Skin epidermis (tissue), 12 donors: ENCODE data around the gene ANKS4B.
"Not testable (repeated sequence)": the region's sequence is repeated elsewhere in the genome, so short reads cannot be mapped to it uniquely, and the experiment has no call there.

Experiments
- H3K27ac ChIP-seq, 21 experiments: fragments of 200-600 bp; sonication (generic) in 11 of 21; one replicate each; pipeline ENCODE4 v1.5.0; 2020; ENCODE audit warnings: mild to moderate bottlenecking in 3 of 21, inconsistent platforms in 2 of 21, moderate library complexity in 2 of 21
- H3K4me3 ChIP-seq, 7 experiments: fragments of 200-600 bp; sonication (generic) in 2 of 7; one replicate each; pipeline ENCODE4 v1.5.0; 2020; ENCODE audit warnings: inconsistent platforms in 2 of 7, mild to moderate bottlenecking in 2 of 7, moderate library complexity in 1 of 7

Gene ANKS4B

DNA sequence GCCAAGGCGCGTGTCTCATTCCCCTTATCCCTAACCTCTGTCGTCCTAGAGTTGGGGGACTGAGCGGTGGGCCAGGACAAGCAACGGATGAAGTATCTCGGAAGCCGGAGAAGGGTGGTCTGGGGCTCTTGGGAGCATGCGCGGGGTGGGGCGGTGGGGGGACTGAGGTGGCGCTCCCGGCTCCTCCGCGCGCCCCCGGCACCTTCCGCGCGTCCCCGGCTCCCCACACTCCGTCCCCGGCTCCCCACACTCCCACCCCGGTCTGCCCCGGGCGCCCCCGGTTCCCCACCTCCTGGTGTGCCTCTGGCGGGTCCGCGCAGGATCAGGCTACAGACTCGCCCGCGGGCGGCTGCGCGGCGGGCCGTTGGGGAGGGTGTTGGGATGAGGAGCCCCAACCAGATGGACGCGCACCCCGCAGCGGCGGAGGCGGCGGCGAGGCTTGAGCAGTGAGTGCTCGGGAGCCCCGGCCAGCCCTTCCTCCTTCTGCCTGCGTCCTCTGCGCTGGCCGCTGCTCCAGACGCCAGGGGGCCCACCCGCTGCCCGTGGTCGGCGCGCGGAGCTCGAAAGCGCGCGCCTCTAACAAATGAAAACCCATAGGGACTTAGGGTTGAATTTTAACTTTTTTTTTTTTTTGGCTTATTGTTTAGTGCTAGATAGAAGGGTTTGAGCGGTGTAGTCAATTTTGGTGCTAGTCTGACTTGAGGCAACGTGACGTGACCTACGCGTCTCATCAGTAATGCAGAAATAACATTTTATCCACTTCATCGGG is 50.2 kb downstream of the ANKS4B start:
- no peak overlapping the region for H3K27ac ChIP-seq
- peak overlapping the region in 6 of 7 experiments; percentile 7 to 34 (median 19) for H3K4me3 ChIP-seq

DNA sequence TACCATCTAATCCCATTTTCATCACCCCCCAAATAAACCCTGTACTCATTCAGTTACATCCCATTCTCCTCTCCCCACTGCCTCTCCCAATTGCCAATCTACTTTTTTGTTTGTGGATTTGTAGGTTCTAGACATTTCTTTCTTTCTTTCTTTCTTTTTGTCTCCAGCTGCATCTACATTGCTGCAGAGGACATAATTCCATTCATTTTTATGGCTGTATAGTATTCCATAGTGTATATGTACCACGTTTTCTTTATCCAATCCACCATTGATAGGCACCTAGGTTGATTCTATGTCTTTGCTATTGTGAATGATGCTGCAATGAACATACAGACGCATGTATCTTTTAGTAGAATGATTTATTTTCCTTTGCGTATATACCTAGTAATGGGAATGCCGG is 50.9 kb downstream of the ANKS4B start:
- no peak overlapping the region for H3K4me3 ChIP-seq
- H3K27ac ChIP-seq, result no peak overlapping the region

DNA sequence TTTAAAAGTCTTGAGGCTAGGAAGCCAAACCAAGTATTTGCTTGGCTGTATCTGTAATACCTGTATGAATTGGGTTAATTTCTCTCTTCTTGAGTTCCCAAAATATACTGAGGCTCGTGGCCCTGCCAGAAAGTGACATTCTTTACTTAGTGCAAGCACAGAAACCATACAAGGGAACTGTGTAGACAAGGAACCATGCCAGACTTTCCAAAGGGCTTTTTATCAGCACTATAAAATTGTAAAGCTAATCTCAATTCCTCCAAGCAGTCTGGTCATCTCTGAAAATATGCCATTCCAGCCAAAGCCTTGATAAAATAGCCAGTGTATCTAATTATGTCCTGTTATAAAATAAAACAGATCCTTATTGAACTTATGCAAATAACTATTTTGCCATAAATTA is 51.8 kb downstream of the ANKS4B start:
- no peak overlapping the region for H3K27ac ChIP-seq
- no peak overlapping the region for H3K4me3 ChIP-seq

DNA sequence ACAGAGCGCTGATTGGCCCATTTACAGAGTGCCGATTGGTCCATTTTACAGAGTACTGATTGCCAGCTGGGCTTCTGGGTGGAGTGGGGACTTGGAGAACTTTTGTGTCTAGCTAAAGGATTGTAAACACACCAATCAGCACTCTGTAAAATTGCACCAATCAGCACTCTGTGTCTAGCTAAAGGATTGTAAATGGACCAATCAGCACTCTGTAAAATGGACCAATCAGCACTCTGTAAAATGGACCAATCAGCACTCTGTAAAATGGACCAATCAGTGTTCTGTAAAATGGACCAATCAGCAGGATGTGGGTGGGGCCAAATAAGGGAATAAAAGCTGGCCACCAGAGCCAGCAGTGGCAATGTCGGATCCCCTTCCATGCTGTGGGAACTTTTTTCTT is 56.3 kb downstream of the ANKS4B start:
- H3K27ac ChIP-seq, H3K4me3 ChIP-seq: not testable (repeated sequence)

DNA sequence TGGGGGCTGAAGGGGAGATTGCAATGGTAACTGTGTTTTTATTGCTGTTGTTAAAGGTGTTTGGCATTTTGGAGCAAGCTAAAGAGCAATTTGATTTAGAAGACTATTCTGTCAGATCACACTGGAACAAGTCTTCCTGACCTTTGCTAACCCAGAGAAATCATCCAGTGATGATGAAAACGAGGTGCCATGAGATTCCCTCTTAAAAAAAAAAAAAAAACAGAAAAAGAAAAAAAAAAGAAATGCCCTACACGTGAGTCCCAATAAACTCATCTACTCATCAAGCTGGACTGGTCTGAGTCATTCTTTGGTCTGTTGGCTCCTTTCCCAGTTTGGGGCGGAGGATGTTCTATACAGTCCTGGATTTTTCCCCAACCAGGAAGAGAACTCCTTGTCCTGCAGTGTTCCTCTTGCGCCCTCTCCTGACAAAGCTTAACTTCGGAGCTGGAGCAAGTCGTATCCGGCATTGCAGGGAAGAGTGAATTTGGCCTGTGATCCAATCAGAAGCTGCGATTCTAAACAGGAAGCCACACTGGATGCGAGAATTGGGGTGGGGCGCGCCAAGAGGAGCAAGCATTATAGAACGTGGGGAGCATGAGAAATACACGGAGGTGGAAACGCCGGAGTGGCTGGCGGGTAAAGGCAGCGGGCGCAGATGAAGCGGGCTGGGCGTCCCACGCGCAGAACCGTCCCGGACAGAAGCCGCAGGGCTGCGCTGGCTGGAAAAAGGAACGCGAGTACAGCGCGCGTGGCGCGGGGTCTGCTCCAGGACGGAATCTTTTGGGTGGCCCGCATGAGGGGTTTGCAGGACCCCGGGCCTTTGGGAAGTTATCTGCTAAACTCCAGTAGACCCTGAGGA is 67.0 kb downstream of the ANKS4B start:
- Histone ChIP-seq H3K27ac (peak overlapping the region; percentile 54 to 91 (median 82)), H3K4me3 (peak overlapping the region; percentile 59 to 76 (median 67))

DNA sequence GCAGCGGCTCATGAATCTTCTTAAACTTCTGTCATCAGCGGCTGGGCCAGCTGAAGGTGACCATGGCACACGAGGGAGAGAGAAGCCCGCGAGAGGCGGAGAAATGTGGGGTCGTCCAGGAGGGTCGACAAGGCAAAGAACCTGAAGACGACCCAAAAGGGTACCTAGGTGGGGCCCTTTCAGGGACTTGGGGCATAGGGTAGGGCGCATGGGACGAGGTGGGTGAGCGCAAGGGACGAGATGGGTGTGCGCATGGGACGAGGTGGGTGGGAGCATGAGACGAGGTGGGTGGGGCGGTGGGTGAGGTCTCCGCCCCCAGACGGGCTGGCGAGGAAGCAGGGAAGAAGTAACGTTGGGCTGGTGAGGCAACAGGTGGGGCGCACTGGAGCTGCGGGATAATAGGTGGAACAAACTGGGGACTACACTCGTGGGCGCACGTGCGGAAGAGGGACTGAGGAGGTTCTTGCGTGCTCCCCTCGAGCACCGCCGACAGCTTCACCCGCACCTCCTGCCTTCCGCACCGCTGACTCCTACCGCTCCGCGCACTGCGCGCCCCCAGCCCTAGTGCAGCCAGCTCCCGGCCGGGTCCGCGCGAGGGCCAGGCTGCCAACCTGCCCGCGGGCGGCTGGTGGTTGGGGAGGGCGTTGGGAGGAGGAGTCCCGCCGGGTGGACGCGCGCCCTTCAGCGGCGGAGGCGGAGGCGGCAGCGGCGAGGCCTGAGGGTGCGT is 67.8 kb downstream of the ANKS4B start:
- H3K4me3 ChIP-seq, result peak overlapping the region; percentile 59 to 76 (median 67)
- H3K27ac ChIP-seq, result peak overlapping the region; percentile 54 to 91 (median 82)

DNA sequence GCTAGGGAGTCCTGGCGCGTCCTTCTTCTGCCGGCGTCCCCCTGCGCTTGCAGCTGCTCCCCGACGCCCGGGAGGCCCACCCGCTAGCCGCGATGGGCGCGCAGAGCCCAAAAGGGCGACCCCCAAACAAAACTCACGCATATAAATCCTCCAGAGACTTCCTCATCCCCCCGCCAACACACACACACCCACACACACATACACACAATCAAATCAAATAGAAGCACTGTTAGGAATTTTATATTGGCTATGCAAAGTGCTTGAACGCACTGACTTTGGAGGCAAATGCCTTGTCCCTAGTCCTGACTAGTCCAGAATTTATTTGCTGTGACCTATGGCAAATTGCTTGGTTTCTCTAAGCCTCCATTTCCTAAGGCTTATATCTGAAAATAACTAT is 68.4 kb downstream of the ANKS4B start:
- Histone ChIP-seq H3K4me3 (peak overlapping the region; percentile 59 to 76 (median 67)), H3K27ac (peak overlapping the region; percentile 16 to 91 (median 82))

DNA sequence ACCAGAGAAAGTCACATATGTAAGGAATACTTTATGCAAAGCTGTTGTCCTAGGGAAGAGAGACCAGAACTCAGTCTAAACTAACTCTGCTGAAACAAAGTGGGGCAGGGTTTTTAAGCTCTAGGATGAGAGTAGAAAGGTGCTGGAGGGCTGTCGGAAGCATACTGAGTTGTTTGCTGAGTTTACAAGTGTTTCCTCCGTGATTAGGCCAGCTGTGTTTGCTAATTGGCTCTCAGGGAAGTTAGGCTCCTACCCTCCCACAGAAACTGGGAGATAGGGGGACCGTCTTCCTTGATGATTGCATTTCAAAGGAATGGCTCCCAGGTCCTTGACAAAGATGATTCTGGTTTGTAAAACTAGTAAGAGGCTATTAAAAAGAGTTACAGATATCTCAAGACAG is 69.0 kb downstream of the ANKS4B start:
- Histone ChIP-seq H3K27ac (peak overlapping the region in 18 of 21 experiments; percentile 0 to 91 (median 82)), H3K4me3 (peak overlapping the region in 6 of 7 experiments; percentile 60 to 76 (median 68))

DNA sequence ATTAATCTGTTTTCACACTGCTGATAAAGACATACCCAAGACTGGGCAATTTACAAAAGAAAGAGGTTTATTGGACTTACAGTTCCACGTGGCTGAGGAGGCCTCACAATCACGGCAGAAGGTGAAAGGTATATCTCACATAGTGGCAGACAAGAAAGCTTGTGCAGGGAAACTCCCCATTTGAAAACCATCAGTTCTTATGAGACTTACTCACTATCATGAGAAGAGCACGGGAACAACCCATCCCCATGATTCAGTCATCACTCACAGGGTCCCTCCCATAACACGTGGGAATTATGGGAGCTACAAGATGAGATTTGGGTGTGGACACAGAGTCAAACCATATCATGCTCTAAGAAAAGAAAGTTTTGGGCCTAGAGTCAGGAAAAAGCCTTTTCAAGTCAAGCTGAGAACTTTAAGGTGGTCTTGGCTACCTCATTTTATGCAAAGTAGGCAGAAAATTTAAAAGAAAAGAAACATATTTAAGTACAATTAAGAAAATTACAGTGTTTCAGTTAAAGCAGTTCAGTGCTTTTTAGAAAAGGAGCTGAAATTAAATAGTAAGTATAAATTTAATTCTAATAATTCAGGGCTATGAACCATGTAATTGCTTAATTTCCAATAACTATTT is 69.5 kb downstream of the ANKS4B start:
- Histone ChIP-seq H3K27ac (peak overlapping the region in 18 of 21 experiments; percentile 0 to 91 (median 82)), H3K4me3 (peak overlapping the region in 3 of 7 experiments; percentile 62 to 70 (median 67))
